Fibroblast of mammary gland (primary cell): ENCODE results near the gene KCND1.

Experiments used
- DNase-seq: peaks from one replicate; pipeline ENCODE4 v3.0.0-alpha.2; 2010; ENCODE audit warnings: low read depth
- H3K4me3 ChIP-seq: 2 replicates; pipeline ENCODE4 v1.5.1; 2011; ENCODE audit warnings: low read depth, mild to moderate bottlenecking, low read length, moderate library complexity; ENCODE audit not compliant: control insufficient read depth
- TF ChIP-seq, protein P1 (sequence below): conservative IDR thresholded peaks from 2 replicates; pipeline ENCODE4 v1.5.1; 2011; ENCODE audit warnings: low read depth, low read length, inconsistent platforms; ENCODE audit not compliant: control insufficient read depth, insufficient read depth

KCND1 gene

DNA sequence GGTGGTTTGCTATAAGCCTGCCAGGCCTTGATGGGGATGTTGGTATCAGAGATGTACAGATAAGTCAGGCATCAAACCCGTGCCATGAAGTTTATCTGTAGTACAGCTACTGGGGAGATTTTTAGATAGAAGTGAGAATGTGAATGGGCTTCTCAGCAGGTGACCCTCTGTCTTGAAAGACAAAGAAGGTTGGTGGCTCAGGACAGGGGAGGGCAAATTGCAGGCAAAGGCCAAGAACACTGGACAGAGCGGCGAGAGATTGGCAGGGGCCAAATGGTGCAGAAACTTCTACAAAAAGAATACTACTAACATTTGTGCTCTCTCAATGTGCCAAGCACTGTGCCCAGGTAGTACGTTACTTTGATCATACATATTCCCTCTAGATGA is 50.9 kb downstream of the KCND1 start:
- TF ChIP-seq, protein P1, sequence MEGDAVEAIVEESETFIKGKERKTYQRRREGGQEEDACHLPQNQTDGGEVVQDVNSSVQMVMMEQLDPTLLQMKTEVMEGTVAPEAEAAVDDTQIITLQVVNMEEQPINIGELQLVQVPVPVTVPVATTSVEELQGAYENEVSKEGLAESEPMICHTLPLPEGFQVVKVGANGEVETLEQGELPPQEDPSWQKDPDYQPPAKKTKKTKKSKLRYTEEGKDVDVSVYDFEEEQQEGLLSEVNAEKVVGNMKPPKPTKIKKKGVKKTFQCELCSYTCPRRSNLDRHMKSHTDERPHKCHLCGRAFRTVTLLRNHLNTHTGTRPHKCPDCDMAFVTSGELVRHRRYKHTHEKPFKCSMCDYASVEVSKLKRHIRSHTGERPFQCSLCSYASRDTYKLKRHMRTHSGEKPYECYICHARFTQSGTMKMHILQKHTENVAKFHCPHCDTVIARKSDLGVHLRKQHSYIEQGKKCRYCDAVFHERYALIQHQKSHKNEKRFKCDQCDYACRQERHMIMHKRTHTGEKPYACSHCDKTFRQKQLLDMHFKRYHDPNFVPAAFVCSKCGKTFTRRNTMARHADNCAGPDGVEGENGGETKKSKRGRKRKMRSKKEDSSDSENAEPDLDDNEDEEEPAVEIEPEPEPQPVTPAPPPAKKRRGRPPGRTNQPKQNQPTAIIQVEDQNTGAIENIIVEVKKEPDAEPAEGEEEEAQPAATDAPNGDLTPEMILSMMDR, result no peak
- no peak for DNase-seq
- no peak overlapping the region for H3K4me3 ChIP-seq

GRCh38 chrX:48919947-48920717 is 51.5 kb downstream of the KCND1 start:
- no peak for DNase-seq
- TF ChIP-seq, protein P1, result no peak
- H3K4me3 ChIP-seq, result no peak overlapping the region

DNA sequence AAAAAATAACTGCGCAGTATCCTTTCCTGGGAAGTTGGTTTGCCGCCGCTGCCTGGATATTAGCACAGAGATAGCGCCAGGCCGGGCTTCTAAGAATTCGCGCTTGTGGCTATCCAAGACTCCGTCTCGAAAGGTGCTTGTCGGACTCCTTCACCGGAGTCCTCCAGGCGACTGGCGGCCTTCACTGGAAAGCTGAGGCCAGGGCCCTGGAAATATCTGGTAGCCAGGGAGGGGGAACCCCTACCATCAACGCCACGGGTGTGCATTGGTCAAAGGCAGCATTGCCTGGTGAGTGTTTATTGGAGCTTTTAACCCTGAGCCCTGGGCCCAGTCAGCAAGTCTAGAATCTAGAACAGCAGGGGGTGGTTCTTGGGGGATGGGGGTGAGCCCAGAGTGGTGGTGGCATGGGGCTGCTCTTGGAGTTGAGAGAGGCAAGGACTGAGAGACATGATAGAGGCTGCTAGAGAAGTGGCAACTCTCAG is 52.2 kb downstream of the KCND1 start:
- TF ChIP-seq, protein P1, result no peak
- peak overlapping the region; percentile 43 for H3K4me3 ChIP-seq
- DNase-seq, result no peak

DNA sequence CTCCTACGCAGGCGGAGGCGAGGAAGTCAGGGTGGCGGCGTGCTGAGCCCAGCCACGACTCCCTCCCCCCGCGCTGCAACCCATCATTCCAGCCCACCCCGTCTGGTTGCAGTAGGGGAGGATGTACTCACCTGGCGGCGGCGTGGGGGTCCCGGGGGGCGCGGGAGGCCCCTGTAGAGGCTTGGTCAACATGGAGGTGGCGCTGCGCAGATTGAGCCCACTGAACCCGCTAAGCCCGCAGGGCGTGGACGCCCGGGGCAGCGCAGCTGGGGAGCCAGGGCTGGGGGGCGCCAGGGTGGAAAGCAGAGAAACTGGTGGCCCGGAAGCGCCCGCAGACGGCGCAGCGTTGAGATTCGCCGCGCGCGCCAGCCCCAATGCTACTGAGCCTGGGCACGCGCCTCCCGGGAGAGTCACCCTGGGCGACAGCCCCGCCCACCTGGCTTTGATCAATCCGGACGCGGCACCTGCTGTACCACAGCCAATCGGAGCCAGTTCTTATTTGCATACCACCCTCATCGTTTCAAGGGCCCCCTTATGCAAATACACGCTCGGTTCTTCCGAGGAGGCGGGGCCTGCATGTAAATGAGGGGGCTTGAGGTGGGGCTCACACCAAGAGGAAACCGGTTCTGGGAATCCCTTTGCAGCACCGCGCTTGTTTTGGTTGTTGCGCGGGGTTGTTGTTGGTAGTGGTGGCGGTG is 52.9 kb downstream of the KCND1 start, which contains the start of gene PIM2:
Gene PIM2 (minus strand): TSS at position 382 of the 698 bp plus-strand sequence. CDS start 190 bp downstream, at position 192.
- H3K4me3 ChIP-seq, result peak within 1 kb of the TSS; percentile 43
- TF ChIP-seq, protein P1, result no peak
- DNase-seq, result peak; percentile 69

DNA sequence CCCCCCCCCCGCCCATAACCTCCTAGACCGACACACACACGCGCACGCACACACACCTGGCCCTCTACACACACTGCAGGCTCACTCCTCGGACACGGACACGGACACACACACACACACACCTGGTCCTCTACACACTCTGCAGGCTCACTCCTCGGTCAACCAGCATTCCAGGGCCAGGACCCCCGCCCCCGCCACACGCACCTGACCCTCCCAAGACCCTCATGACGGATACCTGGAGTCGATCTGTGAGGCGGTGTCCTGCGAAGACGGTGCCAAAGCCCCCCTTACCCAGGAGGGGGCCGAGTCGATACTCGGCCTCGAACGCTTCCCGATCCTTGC is 53.4 kb downstream of the KCND1 start:
- H3K4me3 ChIP-seq, result peak overlapping the region; percentile 43
- TF ChIP-seq, protein P1, result no peak
- no peak for DNase-seq

DNA sequence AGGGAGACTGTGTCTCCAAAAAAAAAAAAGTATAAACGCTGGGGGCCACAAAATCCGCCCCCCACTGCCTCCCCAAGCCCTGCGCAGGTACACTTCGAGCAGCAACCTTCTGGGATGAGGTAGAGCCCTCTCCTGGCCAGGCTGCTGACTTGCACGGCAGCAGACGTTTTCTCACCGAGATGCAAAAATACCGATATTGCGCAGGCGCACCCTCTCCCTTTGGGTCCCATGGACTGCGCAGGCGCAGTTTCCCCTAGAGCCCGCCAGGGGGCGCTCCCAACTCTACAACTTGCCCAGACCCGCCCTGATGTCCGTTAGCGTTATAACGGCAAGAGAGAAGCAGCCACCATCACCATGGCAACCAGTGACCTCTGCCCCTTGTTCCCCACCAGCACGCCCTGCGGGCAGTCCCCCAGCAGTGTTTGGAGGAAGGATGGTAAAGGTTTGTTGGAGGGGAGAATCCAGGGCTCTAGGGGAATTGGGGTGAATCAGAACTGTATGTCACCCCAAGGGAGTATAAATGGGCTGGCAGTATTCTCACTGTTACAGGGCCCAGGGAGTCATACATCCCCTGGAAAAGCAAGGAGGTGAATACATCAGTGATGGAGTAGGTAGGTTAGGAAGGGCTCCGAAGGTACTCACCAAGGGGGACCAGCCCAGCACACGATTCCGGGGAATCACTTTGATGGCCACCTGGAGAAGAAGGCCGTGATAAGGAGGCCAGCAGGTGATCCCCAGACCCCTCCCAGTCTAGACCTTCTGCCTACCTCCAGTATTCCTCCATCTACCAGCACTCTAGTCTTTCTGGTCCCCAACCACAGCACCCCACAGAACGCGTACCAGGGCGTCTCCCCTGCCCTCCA is 54.3 kb downstream of the KCND1 start:
- H3K4me3 ChIP-seq, result peak overlapping the region; percentile 43
- TF ChIP-seq, protein P1, result peak; percentile 73
- peak; percentile 85 for DNase-seq
